Activated CD8-positive, alpha-beta memory T cell treated with anti-CD3 and anti-CD28 coated beads, Interleukin-2, amount 50 U/mL, for 1 hour (primary cell): Measurements from ENCODE around the gene KIAA0232.
"Not testable (repeated sequence)": the region's sequence is repeated elsewhere in the genome, so short reads cannot be mapped to it uniquely, and the experiment has no call there.

Experiments
- DNase-seq: peaks from one replicate; pipeline ENCODE4 v3.0.0-alpha.2; 2020; ENCODE audit errors: extremely low read depth

The KIAA0232 gene

GRCh38 chr4:6900956-6901355, 118.4 kb downstream of the KIAA0232 start:
- no peak for DNase-seq

- no peak for DNase-seq
Observed at GRCh38 chr4:6901669-6902317, 119.3 kb downstream of the KIAA0232 start.

GRCh38 chr4:6902318-6903042, 120.0 kb downstream of the KIAA0232 start:
- DNase-seq, result no peak

- no peak for DNase-seq
Observed at GRCh38 chr4:6905516-6906445, 123.3 kb downstream of the KIAA0232 start.

- DNase-seq, result not testable (repeated sequence)
Observed at GRCh38 chr4:6906486-6906885, 124.0 kb downstream of the KIAA0232 start.

- DNase-seq, result no peak
Observed at GRCh38 chr4:6907658-6908191, 125.2 kb downstream of the KIAA0232 start.

GRCh38 chr4:6908432-6909112, 126.0 kb downstream of the KIAA0232 start:
- no peak for DNase-seq

GRCh38 chr4:6909113-6909969, 126.8 kb downstream of the KIAA0232 start, which contains the start of gene TBC1D14:
TSS of gene TBC1D14 (plus strand) at chr4:6909826. CDS start at chr4:6923390, 13,564 bp downstream.
- peak; percentile 65 for DNase-seq

GRCh38 chr4:6909970-6910339, 127.4 kb downstream of the KIAA0232 start:
- DNase-seq, result no peak

- DNase-seq, result no peak
Observed at GRCh38 chr4:6910340-6910959, 127.9 kb downstream of the KIAA0232 start.

GRCh38 chr4:6910960-6911874, 128.7 kb downstream of the KIAA0232 start:
- DNase-seq, result no peak

GRCh38 chr4:6911917-6912316, 129.4 kb downstream of the KIAA0232 start:
- DNase-seq, result not testable (repeated sequence)

- DNase-seq, result no peak
Observed at GRCh38 chr4:6912441-6912840, 129.9 kb downstream of the KIAA0232 start.

- no peak for DNase-seq
Observed at GRCh38 chr4:6913350-6913905, 130.9 kb downstream of the KIAA0232 start.

- no peak for DNase-seq
Observed at GRCh38 chr4:6914448-6914847, 131.9 kb downstream of the KIAA0232 start.

- DNase-seq, result no peak
Observed at GRCh38 chr4:6915041-6916005, 132.8 kb downstream of the KIAA0232 start.

- DNase-seq, result no peak
Observed at GRCh38 chr4:6916069-6916586, 133.6 kb downstream of the KIAA0232 start.
